GM18520 (cell line): ENCODE data around the gene MAPKBP1.

Source experiments
- ATAC-seq: cut with Tn5 transposase; IDR thresholded peaks from one replicate; pipeline ENCODE4 v1.9.1; 2021; ENCODE audit not compliant: unreplicated experiment

The MAPKBP1 gene

DNA sequence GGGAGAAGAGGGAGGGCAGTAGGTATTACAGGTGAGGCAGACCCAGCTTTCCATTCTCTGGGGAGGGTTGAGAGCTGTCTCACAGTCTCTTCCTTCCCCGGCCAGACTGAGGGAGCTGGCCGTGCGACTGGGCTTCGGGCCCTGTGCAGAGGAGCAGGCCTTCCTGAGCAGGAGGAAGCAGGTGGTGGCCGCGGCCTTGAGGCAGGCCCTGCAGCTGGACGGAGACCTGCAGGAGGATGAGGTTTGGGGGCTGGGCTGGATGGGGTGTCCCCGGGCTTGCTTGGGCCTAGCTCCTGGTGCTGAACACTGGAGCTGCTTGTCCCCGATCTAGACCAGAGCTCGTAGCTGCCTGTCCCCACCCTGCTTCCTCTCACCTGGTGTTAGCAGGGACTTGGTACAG, 69.3 kb downstream of the MAPKBP1 start:
- ATAC-seq, result no peak

DNA sequence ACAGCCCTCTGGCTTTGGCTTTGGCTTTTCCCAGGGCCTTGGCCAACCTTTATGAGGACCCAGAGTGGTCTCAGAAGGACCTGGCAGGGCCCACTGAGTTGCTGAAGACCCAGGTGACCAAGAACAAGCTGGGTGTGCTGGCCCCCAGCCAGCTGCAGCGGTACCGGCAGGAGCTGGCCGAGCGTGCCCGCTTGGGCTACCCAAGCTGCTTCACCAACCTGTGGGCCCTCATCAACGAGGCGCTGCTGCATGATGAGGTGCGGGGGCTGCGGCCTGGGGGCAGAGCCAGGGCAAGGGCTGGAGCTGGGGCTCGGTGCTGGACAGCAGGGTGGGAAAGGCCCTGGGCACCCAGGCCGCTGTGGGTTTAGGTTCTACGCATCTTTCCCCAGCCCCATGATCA, 70.5 kb downstream of the MAPKBP1 start:
- ATAC-seq, result no peak

DNA sequence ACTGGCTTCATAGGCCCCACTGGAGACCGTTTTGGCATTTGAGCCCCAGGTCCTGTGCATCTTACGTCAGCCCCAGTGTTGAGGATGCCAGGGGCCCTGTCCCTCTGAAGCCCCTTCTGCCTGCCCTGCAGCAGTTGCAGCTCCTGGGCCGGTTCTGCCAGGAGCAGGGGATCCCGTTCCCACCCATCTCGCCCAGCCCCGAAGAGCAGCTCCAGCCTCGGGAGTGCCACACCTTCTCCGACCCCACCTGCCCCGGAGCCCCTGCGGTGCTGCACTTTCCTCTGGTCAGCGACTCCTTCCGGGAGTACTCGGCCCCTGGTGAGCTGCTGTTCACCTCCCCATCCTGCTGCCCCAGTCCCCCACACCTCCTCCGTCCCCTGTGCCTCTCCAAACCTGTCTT, 72.9 kb downstream of the MAPKBP1 start:
- no peak for ATAC-seq

DNA sequence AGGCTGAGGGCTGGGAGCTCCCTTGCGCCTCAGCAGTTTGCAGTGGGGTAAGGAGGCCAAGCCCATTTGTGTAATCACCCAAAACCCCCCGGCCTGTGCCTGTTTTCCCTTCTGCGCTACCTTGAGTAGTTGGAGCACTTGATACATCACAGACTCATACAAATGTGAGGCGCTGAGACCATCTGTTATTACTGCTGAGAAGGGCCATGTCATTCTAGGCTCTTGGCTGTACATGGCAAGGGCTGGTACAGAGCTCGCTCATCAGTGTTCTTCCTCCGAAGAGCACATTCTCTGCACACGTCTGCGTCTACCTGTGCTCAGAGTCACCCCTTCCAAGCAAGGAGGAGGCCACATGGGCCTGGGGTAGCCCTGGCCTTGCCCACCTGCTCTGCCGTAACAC, 73.7 kb downstream of the MAPKBP1 start:
- ATAC-seq, result no peak

DNA sequence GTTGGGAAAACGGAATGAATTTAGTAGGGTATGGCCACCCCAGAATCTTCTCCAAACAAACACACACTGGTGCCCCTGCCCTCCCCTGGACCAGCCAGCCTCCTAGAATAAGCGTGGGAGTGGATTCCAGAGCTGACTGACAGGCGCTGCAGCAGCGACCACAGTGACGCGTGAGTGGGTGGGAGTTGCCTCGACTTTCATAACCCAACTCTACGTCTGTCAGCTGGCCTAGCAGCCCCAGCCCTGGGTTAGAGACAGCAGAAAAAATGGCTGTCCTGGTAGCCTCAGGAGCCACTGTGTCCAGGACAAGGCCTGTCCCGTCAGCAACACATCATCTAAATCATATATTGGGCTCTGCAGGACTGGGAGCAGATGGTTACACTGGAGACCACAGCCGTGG, 74.3 kb downstream of the MAPKBP1 start:
- no peak for ATAC-seq

DNA sequence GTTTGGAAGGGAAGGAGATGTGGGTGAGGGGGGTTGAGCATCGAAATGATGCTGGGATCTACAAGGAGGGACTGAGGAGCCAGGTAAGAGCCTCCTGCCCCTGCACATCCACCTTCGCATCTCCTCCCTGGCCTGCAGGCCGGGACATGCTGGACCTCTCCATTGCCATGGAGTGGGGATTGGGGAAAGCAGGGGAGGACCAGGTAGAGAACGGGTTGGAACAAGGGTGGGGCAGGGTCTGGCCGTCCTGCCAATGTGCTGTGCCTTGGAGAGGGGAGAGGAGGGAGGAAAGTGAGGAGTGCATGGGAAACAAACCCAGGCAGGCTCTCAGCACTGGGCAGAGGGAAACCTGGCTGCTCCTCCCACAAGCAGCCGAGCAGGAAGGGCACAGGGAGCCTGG, 74.9 kb downstream of the MAPKBP1 start:
- no peak for ATAC-seq

DNA sequence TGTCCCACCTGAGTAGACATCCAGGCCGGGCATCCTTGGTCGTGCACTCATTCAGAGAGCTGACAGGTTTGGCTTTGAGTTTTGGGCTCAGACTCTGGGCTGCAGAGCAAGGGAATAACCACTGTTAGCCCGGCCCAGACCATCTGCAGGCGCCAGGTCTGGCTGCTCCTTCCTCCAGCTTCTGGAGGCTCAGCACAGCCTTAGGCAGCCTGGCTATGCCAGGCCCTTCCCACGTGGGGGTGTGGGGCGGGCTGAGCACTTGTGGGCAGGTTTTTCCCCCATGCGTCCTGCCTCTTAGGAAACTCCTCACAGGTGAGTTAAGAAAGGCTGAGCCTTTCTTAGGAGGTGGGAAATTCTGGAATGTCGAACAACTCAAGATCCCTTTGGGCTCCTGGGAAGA, 75.6 kb downstream of the MAPKBP1 start:
- no peak for ATAC-seq

DNA sequence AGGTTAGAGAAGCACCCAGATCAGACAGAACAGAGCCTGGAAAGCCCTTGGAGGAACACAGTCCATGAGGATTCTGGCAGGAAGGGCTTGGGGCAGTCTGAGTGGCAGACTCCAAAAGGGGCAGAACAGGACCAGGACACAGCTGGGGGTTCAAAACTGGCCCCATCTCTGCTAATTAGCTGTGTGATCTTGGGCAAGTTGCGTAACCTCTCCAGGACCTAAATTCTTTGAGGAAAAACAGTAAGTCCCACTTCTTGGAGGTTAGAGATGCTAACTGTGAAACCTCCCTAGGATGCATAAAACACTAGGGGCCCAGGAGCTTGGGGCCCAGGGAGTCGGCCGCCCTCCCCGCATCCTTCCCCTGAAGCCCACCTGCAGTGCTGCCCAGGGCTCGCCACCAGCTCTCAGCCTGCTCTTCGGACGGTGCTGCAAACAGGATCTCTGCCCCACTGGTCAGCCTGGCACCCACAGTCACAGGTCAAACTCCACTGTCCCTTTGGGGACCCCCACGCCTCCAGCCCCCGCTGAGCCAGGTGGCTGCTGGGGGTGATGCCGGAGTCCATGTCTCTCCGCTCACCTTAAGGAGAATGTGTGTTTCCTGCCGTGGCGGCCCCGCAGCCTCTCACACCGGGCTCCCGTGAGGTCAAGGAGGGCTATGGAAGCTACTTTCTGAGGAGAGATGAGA, 76.3 kb downstream of the MAPKBP1 start:
- no peak for ATAC-seq

DNA sequence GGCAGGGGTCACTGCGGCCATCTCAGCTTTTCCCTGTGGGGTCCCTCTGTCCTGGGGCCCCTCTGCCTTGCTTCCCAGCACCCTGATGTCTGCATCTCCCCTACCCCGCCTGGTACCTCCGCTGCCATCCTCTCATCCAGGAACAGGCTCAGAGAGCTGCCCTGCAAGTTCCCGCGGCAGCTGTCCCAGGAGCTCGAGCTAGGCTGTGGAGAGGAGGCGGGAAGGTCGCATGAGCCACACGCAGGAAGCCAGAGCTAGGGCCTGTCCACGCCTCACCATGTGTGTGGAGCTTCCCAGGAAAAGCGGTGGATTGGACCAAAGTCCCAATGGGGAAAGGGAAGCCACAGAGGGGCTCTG, 76.9 kb downstream of the MAPKBP1 start:
- no peak for ATAC-seq

DNA sequence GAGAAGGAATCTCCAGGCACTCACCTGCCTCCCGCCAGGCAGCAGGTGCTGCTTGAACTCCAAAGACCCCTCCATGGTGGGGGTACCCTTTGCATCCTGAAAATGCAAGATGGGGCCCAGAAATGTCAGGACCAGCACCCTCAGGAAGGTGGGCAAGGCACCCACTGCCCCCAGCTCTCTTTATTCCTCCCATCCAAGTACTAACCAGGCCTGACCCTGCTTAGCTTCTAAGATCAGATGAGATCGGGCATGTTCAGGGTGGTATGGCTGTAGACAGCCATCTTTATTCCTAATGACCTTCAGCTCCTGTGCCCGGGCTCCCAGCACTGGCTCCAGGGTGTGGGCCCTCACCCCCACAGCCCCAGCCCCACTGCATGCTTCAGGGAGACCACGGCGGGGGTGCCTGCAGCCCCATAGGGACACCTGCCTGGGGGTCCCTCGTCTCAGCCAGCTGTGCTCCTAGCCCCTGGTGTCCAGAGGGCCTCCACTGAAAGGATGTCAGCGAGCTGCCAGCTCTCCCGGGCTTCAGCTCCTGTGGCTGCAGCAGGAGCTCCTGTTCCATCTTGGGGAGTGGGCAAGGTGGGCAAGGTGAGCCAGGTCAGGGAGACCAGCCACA, 77.6 kb downstream of the MAPKBP1 start:
- ATAC-seq, result no peak

DNA sequence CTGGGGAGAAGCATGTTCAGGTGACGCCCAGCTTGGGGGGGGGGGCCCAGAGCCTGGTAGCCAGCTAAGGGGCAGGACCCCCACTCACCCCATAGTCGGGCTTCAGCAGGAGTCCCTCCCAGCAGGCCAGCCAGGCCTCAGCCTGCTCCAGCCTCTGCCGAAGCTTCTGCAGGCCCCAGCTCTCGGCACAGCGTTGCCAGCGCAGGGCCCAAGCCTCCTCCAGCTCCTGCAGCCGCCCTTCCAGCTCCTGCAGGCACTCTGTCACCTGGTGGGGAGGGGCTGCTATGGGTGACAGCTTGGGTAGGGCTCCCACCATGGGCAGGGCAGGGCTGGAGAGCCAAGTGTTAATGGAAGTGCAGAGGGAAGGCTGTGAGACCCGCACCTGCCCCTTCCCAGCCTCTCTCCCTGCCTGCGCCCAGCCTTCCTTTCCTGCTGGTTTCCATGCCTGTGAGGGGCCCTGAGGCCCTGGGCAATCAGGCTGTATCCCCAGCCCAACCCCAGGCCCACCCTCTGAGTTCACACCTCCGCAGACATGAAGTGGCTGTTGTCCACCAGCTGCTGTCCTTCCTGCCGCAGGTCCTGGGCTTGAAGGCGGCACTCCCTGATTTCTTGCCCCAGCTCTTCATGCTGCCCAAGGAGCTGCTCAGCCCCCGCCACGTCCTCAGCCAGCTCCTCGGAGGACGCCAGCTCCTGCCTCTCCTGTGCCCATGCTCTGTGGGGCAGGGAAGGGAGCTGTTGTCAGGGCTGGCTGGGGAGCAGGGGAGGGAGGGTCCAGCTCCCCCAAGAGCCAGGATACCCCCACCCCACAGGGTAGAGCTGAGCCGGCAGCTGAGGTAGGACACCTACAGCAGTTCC, 78.7 kb downstream of the MAPKBP1 start:
- no peak for ATAC-seq

DNA sequence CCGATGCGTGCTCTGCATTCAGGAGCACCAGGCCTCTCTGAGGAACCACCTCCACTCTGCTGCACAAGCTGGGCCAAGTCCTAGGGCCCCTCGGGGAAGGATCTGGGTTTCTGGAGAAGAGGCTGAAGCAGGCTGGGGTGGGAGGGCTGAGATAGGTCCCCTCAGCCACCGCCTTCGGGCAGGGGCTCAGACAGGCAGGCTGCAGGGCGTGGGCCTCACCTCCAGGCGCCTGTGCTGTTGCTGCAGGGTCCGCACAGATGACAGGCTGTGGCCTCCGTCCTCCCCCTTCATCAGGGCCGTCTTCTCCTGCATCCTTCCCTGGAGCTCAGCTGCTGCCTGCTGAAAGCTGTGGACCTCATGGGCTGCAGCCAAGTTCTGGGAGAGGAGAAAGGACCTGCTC, 79.5 kb downstream of the MAPKBP1 start:
- ATAC-seq, result no peak

DNA sequence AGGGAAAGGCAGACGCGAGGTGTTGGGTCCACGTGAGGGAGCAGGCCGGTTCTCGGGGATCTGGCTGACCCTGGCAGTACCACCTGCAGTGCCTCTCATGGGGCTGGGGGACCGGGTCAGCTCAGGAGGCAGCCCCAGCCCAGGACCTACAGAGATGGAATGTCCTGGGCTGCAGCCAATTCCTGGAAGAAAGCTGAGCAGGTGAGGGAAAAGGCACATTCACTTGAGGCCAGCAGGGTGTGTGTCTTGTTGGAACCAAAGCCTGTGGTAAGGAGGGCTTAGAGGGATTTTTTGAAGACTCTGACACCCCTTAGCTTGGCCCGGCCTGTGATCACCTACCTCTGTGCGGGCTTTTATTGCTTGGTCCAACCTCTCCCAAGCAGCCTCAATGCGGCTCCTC, 80.2 kb downstream of the MAPKBP1 start:
- no peak for ATAC-seq

DNA sequence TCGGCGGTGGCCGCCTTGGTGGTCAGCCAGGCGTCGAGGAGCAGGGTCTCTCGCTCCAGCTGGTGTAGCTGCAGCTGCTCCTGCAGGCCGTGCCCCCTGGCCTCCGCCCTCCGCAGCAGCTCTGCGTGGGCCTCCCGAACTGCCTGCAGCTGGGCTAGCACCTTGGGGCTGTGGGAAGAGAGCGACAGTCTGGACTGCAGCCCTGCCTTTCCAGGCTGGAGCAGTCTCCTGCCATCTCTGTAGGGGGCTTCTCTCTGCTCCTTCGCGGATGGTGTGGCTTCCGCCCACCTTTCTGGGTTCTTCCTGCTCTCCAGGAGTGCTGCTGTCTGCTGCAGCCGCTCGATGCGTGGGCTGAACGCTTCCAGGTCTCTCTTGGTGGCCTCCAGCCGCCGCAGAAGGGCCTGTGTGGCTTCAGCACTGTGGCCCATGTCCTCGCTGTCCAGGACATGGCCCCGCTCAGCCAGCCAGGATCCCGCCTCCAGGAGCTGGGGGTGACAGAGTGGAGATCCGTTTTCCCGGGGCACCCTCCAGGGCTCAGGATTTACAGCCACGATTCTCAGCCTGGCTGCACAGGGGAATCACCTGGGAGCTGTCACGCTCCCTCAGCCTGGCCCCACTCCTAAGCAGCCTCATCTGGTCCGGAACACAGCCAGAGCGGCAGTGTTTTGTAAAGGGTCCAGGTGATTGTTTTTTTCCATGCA, 81.1 kb downstream of the MAPKBP1 start:
- no peak for ATAC-seq

DNA sequence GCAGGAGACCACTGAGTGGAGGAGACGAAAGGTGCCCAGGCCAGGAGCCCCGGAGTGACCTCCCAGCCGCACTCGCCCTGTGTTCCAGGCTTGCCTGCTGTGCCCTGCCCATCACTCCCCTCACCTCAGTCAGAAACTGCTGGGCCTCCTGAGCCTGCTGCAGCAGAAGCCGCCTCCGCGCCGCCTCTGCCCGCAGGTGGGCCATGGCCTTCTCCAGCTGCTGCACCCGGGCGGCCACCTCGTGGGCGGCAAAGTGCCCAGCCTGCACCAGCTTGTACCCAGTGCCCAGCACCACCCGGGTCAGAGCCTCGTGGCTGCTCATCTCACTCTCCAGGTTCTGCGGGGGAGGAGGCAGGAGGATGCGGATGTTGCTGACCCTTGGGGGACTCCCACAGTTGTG, 82.0 kb downstream of the MAPKBP1 start:
- no peak for ATAC-seq

DNA sequence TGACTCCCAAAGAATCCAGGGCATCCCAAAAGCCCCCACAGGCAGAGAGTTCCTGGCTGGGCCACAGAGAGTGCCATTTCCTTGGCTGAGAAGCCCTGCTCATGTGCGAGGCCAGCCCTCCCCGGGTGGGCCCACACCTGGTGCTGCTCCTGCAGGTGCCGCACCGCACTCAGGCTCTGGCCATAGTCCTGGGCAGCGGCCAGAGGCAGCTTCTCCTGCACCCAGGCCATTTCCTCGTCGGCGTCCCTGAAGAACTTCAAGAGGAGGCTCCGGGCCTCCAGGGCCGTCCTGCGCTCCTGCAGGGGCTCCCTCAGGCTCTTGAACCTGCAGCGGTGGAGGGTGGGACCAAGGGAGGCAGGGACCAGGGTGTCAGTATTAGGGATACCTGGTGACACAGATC, 82.4 kb downstream of the MAPKBP1 start:
- no peak for ATAC-seq

DNA sequence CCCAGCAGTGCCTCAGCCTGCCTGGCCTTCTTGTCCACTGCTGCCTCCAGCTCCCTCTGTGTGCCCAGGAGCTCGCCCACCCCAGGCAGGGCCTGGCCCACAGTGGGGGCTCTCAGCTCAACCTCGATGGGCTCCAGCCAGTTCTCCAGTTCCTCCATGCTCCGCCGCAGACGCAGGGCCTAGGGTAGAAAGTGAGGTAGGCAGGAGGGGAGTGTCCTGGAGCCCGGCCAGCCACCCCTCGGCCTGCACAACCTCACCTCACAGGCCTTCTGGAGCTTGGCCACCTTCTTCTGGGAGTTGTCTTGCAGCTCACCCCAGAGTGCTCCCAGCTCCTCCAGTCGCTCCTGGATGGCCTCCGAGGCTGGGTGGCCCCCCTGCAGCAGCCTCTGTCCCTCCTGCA, 83.0 kb downstream of the MAPKBP1 start:
- no peak for ATAC-seq

DNA sequence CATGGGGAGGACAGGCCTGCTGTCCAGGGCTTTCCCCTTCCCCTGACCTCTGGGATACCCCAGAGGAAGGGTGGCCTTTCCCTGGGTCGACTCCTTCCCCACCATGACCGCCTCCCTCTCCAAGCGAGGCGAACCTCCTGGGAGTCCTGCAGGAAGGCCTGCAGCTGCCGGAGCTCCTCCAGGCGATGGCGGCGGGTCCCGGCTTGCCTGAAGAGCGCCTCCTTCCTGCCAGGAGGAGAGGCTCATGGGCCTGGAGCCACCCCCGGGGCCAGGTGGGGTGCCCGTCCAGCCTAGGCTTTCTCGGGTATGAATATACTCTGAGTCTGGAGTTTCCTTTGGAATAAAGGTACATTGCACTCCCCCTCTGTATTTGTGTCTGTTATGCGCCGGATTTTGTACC, 84.5 kb downstream of the MAPKBP1 start:
- no peak for ATAC-seq

DNA sequence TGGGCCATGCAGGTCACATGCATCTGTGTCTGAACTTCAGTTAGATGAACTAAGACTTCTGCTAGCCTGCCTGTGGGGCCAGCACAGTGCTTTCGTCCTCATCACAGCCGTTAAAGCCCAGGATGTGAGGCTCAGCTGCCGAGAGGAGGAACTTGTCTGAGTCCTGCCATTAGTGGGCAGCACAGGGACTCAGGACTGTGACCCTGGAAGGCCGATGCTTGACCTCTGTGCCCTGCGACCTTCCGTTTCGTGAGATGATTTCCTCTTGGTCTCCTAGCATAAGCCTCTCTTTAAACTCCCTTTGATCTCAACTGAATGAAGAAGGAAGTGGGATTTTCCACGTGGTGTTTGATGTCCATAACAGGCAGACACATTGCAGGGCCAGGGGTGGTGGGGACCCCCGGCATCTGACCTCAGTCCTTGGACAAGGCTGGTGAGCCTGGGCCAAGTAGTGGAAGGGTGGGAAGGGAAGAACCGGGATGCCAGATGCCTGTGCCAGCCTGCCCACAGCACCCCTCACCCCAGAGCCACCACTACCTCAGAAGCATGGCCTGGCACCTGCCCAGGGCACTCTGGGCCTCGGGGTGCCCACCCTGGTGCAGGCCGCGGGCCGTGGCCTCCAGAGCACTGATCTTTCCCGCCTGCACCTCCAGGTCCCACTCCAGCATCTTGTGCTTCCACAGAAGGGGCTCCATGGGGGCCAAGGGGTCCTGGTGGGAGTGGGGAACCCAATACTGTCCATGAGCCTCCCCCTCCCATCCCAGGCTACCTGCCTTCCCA, 86.0 kb downstream of the MAPKBP1 start:
- ATAC-seq, result no peak

DNA sequence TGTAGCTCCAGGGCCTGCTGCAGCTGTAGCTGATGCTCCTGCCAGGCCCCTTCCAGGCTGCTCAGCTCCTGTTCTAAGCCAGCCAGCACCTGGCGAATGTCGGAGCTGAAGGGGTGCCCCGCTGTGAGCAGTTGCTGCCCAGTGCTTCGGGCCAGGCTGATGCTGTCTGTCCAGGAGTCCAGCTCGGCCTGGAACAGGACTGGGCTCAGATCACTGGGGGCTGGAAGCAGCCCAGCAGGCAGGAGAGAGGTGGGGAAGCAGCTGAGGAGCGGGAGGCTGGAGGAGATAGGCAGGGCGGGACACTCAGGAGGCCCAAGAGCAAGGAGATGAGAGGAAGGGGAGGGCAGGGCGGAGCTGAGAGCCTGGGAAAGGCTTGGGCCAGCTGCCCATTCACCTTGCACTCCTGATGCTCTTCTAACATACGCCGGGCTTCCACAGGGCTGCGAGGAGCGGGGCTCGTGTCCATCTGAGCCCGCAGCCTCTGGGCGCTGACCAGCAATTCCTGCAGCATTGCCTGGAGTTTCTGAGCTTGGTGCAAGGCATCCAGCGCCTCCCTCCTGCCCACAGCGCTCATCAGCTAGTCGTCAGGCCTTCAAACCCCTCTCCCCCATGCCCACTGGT, 87.6 kb downstream of the MAPKBP1 start:
- no peak for ATAC-seq
